Right lobe of liver (tissue), 6 donors: ENCODE measurements around the gene SPATS2. TPM values are rescaled to one million over a fixed set of nuclear protein-coding genes. Genes with fewer than 3 reads are reported as not detected.
"Not testable (repeated sequence)": the region's sequence is repeated elsewhere in the genome, so short reads cannot be mapped to it uniquely, and the experiment has no call there.

Experiments used
- ATAC-seq, 4 donors: fragments of 200-7000 bp; cut with Tn5 transposase; one replicate each; pipeline ENCODE4 v1.9.1; 2020; ENCODE audit warnings: mild to moderate bottlenecking in 4 of 4, moderate library complexity in 4 of 4
- DNase-seq, 3 donors: peaks; one replicate each; pipeline ENCODE4 v3.0.0-alpha.2; 2020
- H3K27ac ChIP-seq, 3 donors: fragments of 200-600 bp; one replicate each; pipeline ENCODE4 v1.8.0; 2022
- H3K27me3 ChIP-seq, 2 donors: fragments of 200-600 bp; one replicate each; pipeline ENCODE4 v1.8.0; 2022
- H3K36me3 ChIP-seq, 4 donors: fragments of 200-600 bp; sonication (generic) in 1 of 4; one replicate each; pipeline versions ENCODE4 v1.5.1 to v1.8.0; 2017 to 2022; ENCODE audit warnings: control low read depth in 1 of 4
- H3K4me1 ChIP-seq, 4 donors: fragments of 200-600 bp; sonication (generic) in 1 of 4; one replicate each; pipeline versions ENCODE4 v1.5.1 to v1.8.0; 2017 to 2022; ENCODE audit warnings: control low read depth in 1 of 4
- H3K4me3 ChIP-seq, 3 donors: fragments of 200-600 bp; one replicate each; pipeline ENCODE4 v1.8.0; 2022
- H3K9me3 ChIP-seq, 4 donors: fragments of 200-600 bp; sonication (generic) in 1 of 4; one replicate each; pipeline versions ENCODE4 v1.5.1 to v1.8.0; 2017 to 2022; ENCODE audit warnings: control low read depth in 1 of 4
- POLR2A ChIP-seq: fragments of 450-650 bp; IDR thresholded peaks from one replicate; pipeline ENCODE4 v1.6.1; 2017; ENCODE audit warnings: antibody characterized with exemption, mild to moderate bottlenecking
- WGBS: methylation state at CpG from one replicate; pipeline ENCODE4 v1.1.6; 2018; ENCODE audit warnings: low coverage, low lambda C conversion rate; ENCODE audit not compliant: insufficient coverage; ENCODE audit errors: missing lambda C conversion rate; 5-methylcytosine and 5-hydroxymethylcytosine counted together
- intact Hi-C, 2 donors: fragments of 100-400 bp; cut with DNase I; formaldehyde crosslinking; loops; one replicate each; pipeline versions ENCODE4 v1.11.2 to v1.14.1; 2022
- long read RNA-seq: library from polyadenylated mRNA; unstranded; transcript quantifications from one replicate; pipeline ENCODE4 v2.0.0, GENCODE V29; 2019
- total RNA-seq, 6 experiments: library from RNA; depleted of rRNA in 2 of 6; stranded (reverse); fragments of >200 nt in 2 of 6; fragmentation: NEBNext Ultra II Directional in 3 of 6; extraction: Animal tissue kit (Norgen Biotek cat#: 25700) in 3 of 6; gene quantifications; one replicate each; pipeline versions ENCODE4 v1.1.0 to v1.2.4, GENCODE V29; 2016 to 2023
- TF ChIP-seq, protein P1 (sequence below), 4 donors: fragments of 200-600 bp in 3 of 4; fragments of 450-650 bp in 1 of 4; IDR thresholded peaks; one replicate each; pipeline versions ENCODE4 v1.5.1 to v1.8.0; 2016 to 2022; ENCODE audit warnings: antibody characterized with exemption in 4 of 4, mild to moderate bottlenecking in 2 of 4
- donor health status: DM: no; HTN: yes; CAD: no.
- donor health status: DM: no; HTN: no; CAD: no.
- donor health status: DM: no; HTN: no; CAD: no.
- donor health status: DM: no; HTN: yes; CAD: no.
- donor health status: DM: no; HTN: yes; CAD: no.

Gene SPATS2
- 1 to 10 TPM; 3.2 to 6.1 (median 4.4) TPM for total RNA-seq
- long read RNA-seq, partial matches to known transcripts, result 1 of 1 reads
- long read RNA-seq, other reads (novel, unspliced or antisense), result 0 of 1 reads

DNA sequence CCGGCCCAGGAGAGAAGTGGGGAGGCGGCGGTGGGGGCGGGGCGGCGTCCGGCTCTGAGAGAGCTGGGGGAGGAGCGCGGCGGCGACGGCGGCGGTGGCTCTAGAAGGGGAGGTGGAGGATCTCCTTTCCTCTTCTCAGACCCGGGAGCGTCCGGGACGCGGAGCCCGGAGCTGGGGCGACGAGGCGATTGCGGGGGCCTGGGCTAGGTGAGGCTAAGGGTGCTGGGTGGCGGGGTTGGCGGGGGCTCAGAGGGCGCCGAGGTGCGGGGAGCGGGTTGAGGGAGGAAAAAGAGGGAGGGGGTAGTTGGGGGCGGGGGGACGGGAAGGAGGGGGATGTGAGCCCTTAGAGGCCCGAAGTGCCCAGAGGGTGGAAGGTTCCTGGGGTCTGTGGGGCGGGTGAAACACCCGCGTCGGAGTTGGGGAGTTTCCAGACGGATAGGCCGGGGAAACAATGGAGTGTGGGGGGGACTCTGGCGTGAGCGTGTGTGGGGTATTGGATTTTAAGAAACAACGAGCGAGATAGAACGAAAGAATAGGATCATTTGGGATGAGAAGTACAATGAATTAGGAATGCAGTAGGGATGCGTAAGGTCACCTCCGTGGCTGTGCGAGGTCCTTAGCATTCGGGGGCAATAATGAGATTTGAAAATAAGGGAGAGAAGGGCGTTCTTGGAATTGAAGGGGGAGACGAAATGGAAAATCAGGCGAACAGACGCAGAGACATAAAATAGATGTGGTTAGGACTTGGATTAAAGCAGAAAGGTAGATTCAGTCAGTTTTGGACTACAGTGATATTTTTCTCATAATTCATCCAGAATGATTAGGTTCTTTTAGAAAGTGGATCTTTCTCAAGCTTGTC, at the start of gene SPATS2:
SPATS2 (plus strand) TSS at position 82 of the 859 bp plus-strand sequence. CDS start 93,551 bp downstream, outside the sequence.
- no peaks in the 10 kb centered on the region for H3K27me3 ChIP-seq
- peak within 1 kb of the TSS; percentile 78 to 85 (median 80) for H3K27ac ChIP-seq
- DNase-seq (no peak), ATAC-seq (peak in 3 of 4 donors; percentile 3)
- intact Hi-C loops, result loop anchor here in 1 of 2 donors (10.0 kb wide), 1 partner anchor 147 kb away; no protein-coding TSS in a partner anchor
- H3K4me1 ChIP-seq, result peaks cover 0 to 8% (median 0%) of the 10 kb centered on the region in 4 donors
- H3K36me3 ChIP-seq, result no peaks in the 10 kb centered on the region
- WGBS, result 1% methylated on average over 38 of the region's 52 CpGs
- peak within 1 kb of the TSS; percentile 59 to 93 (median 73) for H3K4me3 ChIP-seq
- H3K9me3 ChIP-seq, result no peaks in the 10 kb centered on the region
- peak; percentile 36 for TF ChIP-seq POLR2A
- TF ChIP-seq, protein P1, sequence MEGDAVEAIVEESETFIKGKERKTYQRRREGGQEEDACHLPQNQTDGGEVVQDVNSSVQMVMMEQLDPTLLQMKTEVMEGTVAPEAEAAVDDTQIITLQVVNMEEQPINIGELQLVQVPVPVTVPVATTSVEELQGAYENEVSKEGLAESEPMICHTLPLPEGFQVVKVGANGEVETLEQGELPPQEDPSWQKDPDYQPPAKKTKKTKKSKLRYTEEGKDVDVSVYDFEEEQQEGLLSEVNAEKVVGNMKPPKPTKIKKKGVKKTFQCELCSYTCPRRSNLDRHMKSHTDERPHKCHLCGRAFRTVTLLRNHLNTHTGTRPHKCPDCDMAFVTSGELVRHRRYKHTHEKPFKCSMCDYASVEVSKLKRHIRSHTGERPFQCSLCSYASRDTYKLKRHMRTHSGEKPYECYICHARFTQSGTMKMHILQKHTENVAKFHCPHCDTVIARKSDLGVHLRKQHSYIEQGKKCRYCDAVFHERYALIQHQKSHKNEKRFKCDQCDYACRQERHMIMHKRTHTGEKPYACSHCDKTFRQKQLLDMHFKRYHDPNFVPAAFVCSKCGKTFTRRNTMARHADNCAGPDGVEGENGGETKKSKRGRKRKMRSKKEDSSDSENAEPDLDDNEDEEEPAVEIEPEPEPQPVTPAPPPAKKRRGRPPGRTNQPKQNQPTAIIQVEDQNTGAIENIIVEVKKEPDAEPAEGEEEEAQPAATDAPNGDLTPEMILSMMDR (IDR thresholded peaks at IDR 0.05), result no peak

DNA sequence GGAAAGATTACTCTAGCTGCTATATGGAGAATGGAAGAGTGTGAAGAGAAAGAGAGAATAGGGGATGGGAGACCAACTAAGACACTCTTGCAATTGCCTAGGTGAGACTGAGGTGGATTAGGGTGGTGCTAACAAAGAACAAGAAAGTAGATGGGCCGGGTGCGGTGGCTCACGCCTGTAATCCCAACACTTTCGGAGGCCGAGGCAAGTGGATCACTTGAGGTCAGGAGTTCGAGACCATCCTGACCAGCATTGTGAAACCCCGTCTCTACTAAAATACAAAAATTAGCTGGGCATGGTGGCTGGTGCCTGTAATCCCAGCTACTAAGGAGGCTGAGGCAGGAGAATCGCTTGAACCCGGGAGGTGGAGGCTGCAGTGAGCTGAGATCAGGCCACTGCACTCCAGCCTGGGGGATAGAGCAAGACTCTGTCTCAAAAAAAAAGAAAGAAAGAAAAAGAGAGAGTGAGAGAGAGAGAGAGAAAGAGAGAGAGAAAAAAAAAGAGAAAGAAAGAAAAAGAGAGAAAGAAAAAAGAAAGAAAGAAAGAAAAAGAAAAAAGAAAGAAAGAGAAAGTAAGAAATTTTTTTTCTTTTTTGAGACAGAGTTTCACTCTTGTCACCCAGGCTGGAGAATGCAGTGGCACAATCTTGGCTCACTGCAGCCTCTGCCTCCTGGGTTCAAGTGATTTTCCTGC, 46.7 kb upstream of the SPATS2 start:
- H3K4me3 ChIP-seq, ATAC-seq, H3K9me3 ChIP-seq, H3K4me1 ChIP-seq, H3K27ac ChIP-seq, intact Hi-C loops, H3K36me3 ChIP-seq, DNase-seq, H3K27me3 ChIP-seq: not testable (repeated sequence)
- 89% methylated on average over 9 of the region's 9 CpGs for whole genome bisulfite sequencing

DNA sequence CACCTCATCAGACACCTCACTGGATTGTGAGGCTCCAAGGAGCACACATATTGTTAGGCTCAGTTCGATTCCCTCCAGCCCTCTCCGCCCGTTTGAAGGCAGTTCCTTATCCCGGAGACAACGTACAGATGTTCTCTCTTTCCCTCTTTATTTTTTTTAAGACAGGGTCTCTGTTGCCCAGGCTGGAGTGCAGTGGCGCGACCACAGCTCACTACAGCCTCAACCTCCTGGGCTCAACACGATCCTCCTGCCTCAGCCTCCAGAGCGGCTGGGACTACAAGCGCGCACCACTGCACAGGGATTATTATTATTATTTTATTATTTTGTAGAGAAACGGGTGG, 44.9 kb upstream of the SPATS2 start:
- ATAC-seq, result no peak
- DNase-seq, result no peak

DNA sequence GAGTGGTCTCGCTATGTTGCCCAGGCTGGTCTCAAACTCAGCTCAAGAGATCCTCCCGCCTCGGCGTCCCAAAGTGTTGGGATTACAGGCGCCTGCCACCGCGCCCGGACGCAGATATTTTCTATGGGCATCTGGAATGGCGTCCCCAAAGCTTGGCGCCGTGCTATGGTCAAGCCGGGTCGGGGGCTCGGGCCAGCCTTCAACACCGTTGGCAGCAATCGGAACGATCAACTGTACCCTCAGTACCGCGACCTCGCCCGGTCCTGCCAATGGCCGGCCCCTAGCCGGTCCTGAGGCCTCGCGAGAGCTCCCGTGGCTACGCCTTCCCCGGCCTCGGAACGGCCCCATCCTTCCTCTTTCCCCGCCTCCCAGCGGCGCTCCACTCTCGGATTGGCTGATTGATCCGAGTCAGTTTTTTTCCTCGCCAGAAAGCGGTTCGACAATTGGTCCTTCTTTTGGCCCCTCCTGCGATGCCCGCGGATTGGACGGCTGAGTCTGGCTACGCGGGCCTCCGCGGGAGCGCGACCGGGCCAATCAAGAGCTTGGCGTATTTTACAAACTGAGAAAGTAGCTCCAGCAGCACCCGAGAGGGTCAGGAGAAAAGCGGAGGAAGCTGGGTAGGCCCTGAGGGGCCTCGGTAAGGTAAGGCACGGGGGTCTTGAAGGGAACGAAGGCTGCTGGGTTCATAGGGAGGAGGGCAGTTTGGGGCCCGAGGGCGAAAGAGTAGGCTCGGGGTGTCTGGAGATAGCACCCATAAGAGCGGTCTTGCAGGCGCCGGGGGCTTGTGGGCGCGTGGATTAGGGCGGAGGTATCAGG, 44.3 kb upstream of the SPATS2 start, which contains the start of gene TROAP:
TROAP (plus strand) TSS at position 548 of the 816 bp plus-strand sequence. CDS start 354 bp downstream, outside the sequence.
- Histone ChIP-seq H3K4me3 (peak within 1 kb of the TSS; percentile 62 to 80 (median 70)), H3K27me3 (no peaks in the 10 kb centered on the region), H3K36me3 (no peaks in the 10 kb centered on the region), H3K4me1 (peaks cover 0 to 4% (median 0%) of the 10 kb centered on the region in 4 donors), H3K27ac (peak within 1 kb of the TSS in 1 of 3 donors; percentile 34), H3K9me3 (no peaks in the 10 kb centered on the region)
- ATAC-seq, result peak; percentile 99 to 100 (median 100)
- peak; percentile 96 to 98 (median 97) for DNase-seq
- TF ChIP-seq POLR2A, result no peak
- TF ChIP-seq, protein P1 (IDR thresholded peaks at IDR 0.05), result no peak
- 1% methylated on average over 34 of the region's 65 CpGs for WGBS
- intact Hi-C loops, result no loop called here

More for the DNA sequence above, 44.9 kb upstream of the SPATS2 start:
- intact Hi-C loops, result no loop called here
- WGBS, result 49% methylated on average over 12 of the region's 12 CpGs
- H3K4me3 ChIP-seq, result peak overlapping the region; percentile 62 to 80 (median 70)
- H3K27me3 ChIP-seq, result no peaks in the 10 kb centered on the region
- H3K27ac ChIP-seq, result peak overlapping the region in 1 of 3 donors; percentile 34
- peaks cover 0 to 4% (median 0%) of the 10 kb centered on the region in 4 donors for H3K4me1 ChIP-seq
- no peaks in the 10 kb centered on the region for H3K9me3 ChIP-seq
- no peaks in the 10 kb centered on the region for H3K36me3 ChIP-seq
- TF ChIP-seq, protein P1 (IDR thresholded peaks at IDR 0.05), result no peak
- TF ChIP-seq POLR2A, result no peak
